OCI-LY3 (cell line): ENCODE results near the gene SLC26A8.

ENCODE experiments used
- H2AFZ ChIP-seq: fragments of 200-600, 300-600 bp; shearing (Covaris generic); 2 replicates; pipeline ENCODE4 v1.6.0; 2014; ENCODE audit warnings: antibody characterized with exemption, low read depth, low read length
- H3K27ac ChIP-seq: fragments of 200-600, 300-600 bp; sonication (generic); 2 replicates; pipeline ENCODE4 v1.5.1; 2014; ENCODE audit warnings: mild to moderate bottlenecking, low read length, moderate library complexity, mixed read lengths
- H3K27me3 ChIP-seq: fragments of 200-600, 300-600 bp; sonication (generic); 2 replicates; pipeline ENCODE4 v1.6.1; 2014; ENCODE audit warnings: low read depth, low read length, mixed read lengths
- H3K36me3 ChIP-seq: fragments of 200-600, 300-600 bp; sonication (generic); replicated peaks from 2 replicates; pipeline ENCODE3; 2014; ENCODE audit warnings: low read depth, low read length, mixed read lengths
- H3K4me1 ChIP-seq: fragments of 300-600, 200-600 bp; sonication (generic); 2 replicates; pipeline ENCODE4 v1.6.1; 2014; ENCODE audit warnings: low read length, mixed read lengths
- H3K4me2 ChIP-seq: fragments of 200-600, 300-600 bp; sonication (generic); 2 replicates; pipeline ENCODE4 v1.6.1; 2014; ENCODE audit warnings: low read length, mixed read lengths
- H3K4me3 ChIP-seq: fragments of 300-600, 200-600 bp; sonication (generic); 2 replicates; pipeline ENCODE4 v1.5.1; 2014; ENCODE audit warnings: antibody characterized with exemption, mild to moderate bottlenecking, low read length, moderate library complexity
- H3K79me2 ChIP-seq: fragments of 300-600, 200-600 bp; shearing (Covaris generic); 2 replicates; pipeline ENCODE4 v1.6.1; 2014; ENCODE audit warnings: mild to moderate bottlenecking, low read length, mixed read lengths
- H3K9ac ChIP-seq: fragments of 300-600, 200-600 bp; shearing (Covaris generic); 2 replicates; pipeline ENCODE4 v1.6.0; 2014; ENCODE audit warnings: mild to moderate bottlenecking, low read length, moderate library complexity
- H3K9me3 ChIP-seq: fragments of 200-600, 300-600 bp; shearing (Covaris generic); 2 replicates; pipeline ENCODE4 v1.6.1; 2014; ENCODE audit warnings: low read length, mixed read lengths; ENCODE audit not compliant: insufficient read depth
- H4K20me1 ChIP-seq: fragments of 200-600, 300-600 bp; sonication (generic); 2 replicates; pipeline ENCODE4 v1.6.1; 2016; ENCODE audit warnings: low read length, mixed read lengths; ENCODE audit not compliant: insufficient read depth
- CTCF ChIP-seq: fragments of 200-600, 300-600 bp; sonication (generic); IDR thresholded peaks from 2 replicates; pipeline ENCODE4 v1.5.1; 2014; ENCODE audit warnings: antibody characterized with exemption, low read length, low read depth
- EZH2phosphoT487 ChIP-seq: fragments of 200-600 bp; shearing (Covaris generic); IDR thresholded peaks from 2 replicates; pipeline ENCODE4 v1.6.1; 2018; ENCODE audit warnings: antibody characterized with exemption, mixed run types, low read depth

The SLC26A8 gene

GRCh38 chr6:36049582-36049981 lies 25.1 kb upstream of the SLC26A8 start:
- H2AFZ ChIP-seq: no peak overlapping the region
- H3K27me3 ChIP-seq: no peaks in the 10 kb centered on the region
- no peaks in the 10 kb centered on the region for H3K9me3 ChIP-seq
- H3K4me1 ChIP-seq: peaks cover 6% of the 10 kb centered on the region
- H3K4me2 ChIP-seq: no peak overlapping the region
- no peak overlapping the region for H3K27ac ChIP-seq
- no peak overlapping the region for H3K4me3 ChIP-seq
- peaks cover 4% of the 10 kb centered on the region for H3K36me3 ChIP-seq
- peaks cover 59% of the 10 kb centered on the region for H3K79me2 ChIP-seq
- peaks cover 39% of the 10 kb centered on the region for H4K20me1 ChIP-seq
- H3K9ac ChIP-seq: no peak overlapping the region
- TF ChIP-seq CTCF: no peak
- no peak for TF ChIP-seq EZH2phosphoT487

GRCh38 chr6:36042618-36043260 lies 18.3 kb upstream of the SLC26A8 start:
- H2AFZ ChIP-seq: no peak overlapping the region
- peaks cover 2% of the 10 kb centered on the region for H3K36me3 ChIP-seq
- H3K4me3 ChIP-seq: no peak overlapping the region
- H4K20me1 ChIP-seq: peaks cover 62% of the 10 kb centered on the region
- no peaks in the 10 kb centered on the region for H3K9me3 ChIP-seq
- no peak overlapping the region for H3K9ac ChIP-seq
- H3K79me2 ChIP-seq: peaks cover 89% of the 10 kb centered on the region
- H3K4me1 ChIP-seq: peaks cover 8% of the 10 kb centered on the region; the same call in 1 of the 2 replicates
- H3K27me3 ChIP-seq: no peaks in the 10 kb centered on the region
- H3K4me2 ChIP-seq: no peak overlapping the region
- no peak overlapping the region for H3K27ac ChIP-seq
- TF ChIP-seq EZH2phosphoT487 (no peak), CTCF (no peak)

- Histone ChIP-seq H3K9me3 (no peaks in the 10 kb centered on the region), H3K79me2 (peaks cover 92% of the 10 kb centered on the region), H3K4me1 (peaks cover 8% of the 10 kb centered on the region; the same call in 1 of the 2 replicates), H3K36me3 (peaks cover 2% of the 10 kb centered on the region), H3K4me3 (no peak overlapping the region), H3K9ac (no peak overlapping the region), H3K4me2 (no peak overlapping the region), H3K27ac (no peak overlapping the region), H4K20me1 (peaks cover 67% of the 10 kb centered on the region), H3K27me3 (no peaks in the 10 kb centered on the region), H2AFZ (no peak overlapping the region)
- TF ChIP-seq EZH2phosphoT487: no peak
These were observed 16.5 kb upstream of the SLC26A8 start for GRCh38 chr6:36040958-36041357.

- H4K20me1 ChIP-seq: peaks cover 71% of the 10 kb centered on the region
These were observed 14.7 kb upstream of the SLC26A8 start for GRCh38 chr6:36039112-36039511.

More at GRCh38 chr6:36039112-36039511, 14.7 kb upstream of the SLC26A8 start:
- no peaks in the 10 kb centered on the region for H3K9me3 ChIP-seq
- H3K27ac ChIP-seq: no peak overlapping the region
- no peak overlapping the region for H3K4me2 ChIP-seq
- H3K4me1 ChIP-seq: peaks cover 16% of the 10 kb centered on the region
- no peak overlapping the region for H3K4me3 ChIP-seq
- no peak overlapping the region for H3K9ac ChIP-seq
- H2AFZ ChIP-seq: no peak overlapping the region
- TF ChIP-seq EZH2phosphoT487 (no peak), CTCF (no peak)
- H3K36me3 ChIP-seq: peaks cover 2% of the 10 kb centered on the region
- H3K79me2 ChIP-seq: peaks cover 97% of the 10 kb centered on the region
- H3K27me3 ChIP-seq: no peaks in the 10 kb centered on the region
